SK-N-SH (cell line): ENCODE measurements around the gene ZNF30. TPM values are rescaled to one million over a fixed set of nuclear protein-coding genes. Genes with fewer than 3 reads are reported as not detected.
A peak's percentile ranks its signal among the peaks of the same experiment; 100 is the strongest.

ENCODE experiments used
- CTCF ChIA-PET: fragments of 300-600, 350-600 bp; formaldehyde crosslinking; extraction: SDS; loops from one replicate; lab custom pipeline; 2021; lab: Yijun Ruan, JAX
- POLR2A ChIA-PET: fragments of 350-600 bp; sonication (Branson Sonifier 250); formaldehyde crosslinking; extraction: SDS; loops from one replicate; lab custom pipeline; 2020; ENCODE audit warnings: antibody characterized with exemption, inconsistent platforms; lab: Yijun Ruan, JAX
- DNase-seq: peaks from one replicate; pipeline ENCODE4 v3.0.0; 2012
- H2AFZ ChIP-seq: fragments of 200-600 bp; sonication (generic); 2 replicates; pipeline ENCODE4 v1.8.1; 2016; ENCODE audit warnings: antibody characterized with exemption, mild to moderate bottlenecking, low read depth
- H3F3A ChIP-seq: fragments of 200-600 bp; sonication (generic); replicated peaks from 2 replicates; pipeline ENCODE3; 2016; ENCODE audit warnings: antibody characterized with exemption, mild to moderate bottlenecking; ENCODE audit not compliant: insufficient read depth
- H3K27ac ChIP-seq, 2 experiments: fragments of 200-500 bp in 1 of 2; fragments of 200-600 bp in 1 of 2; sonication (Bioruptor generic) in 1 of 2; sonication (generic), shearing (Covaris generic) in 1 of 2; 2 replicates each; pipeline versions ENCODE4 v1.5.1 to v1.6.1; 2014 to 2016; ENCODE audit warnings: low read depth in 2 of 2, inconsistent platforms in 1 of 2, low read length in 1 of 2, mild to moderate bottlenecking in 1 of 2, mixed read lengths in 1 of 2
- H3K27me3 ChIP-seq: fragments of 200-600 bp; sonication (generic), shearing (Covaris generic); 2 replicates; pipeline ENCODE4 v1.6.1; 2016; ENCODE audit warnings: mixed run types; ENCODE audit not compliant: insufficient read depth
- H3K36me3 ChIP-seq, 2 experiments: fragments of 200-500 bp in 1 of 2; fragments of 200-600 bp in 1 of 2; sonication (Bioruptor generic) in 1 of 2; sonication (generic) in 1 of 2; replicated peaks in 1 of 2; 2 replicates each; pipeline versions ENCODE3 to v1.5.1; 2014 to 2016; ENCODE audit warnings: low read length in 1 of 2, mild to moderate bottlenecking in 1 of 2; ENCODE audit not compliant: insufficient read depth in 2 of 2, control insufficient read depth in 1 of 2
- H3K4me1 ChIP-seq, 2 experiments: fragments of 200-500 bp in 1 of 2; fragments of 200-600 bp in 1 of 2; sonication (Bioruptor generic) in 1 of 2; sonication (generic), shearing (Covaris generic) in 1 of 2; 2 replicates each; pipeline versions ENCODE4 v1.5.1 to v1.6.1; 2014 to 2016; ENCODE audit warnings: low read depth in 1 of 2, low read length in 1 of 2, mixed run types in 1 of 2; ENCODE audit not compliant: insufficient read depth in 2 of 2, control insufficient read depth in 1 of 2
- H3K4me2 ChIP-seq: fragments of 200-600 bp; sonication (generic), shearing (Covaris generic); 2 replicates; pipeline ENCODE4 v1.6.1; 2017; ENCODE audit warnings: mixed run types
- H3K4me3 ChIP-seq, 2 experiments: fragments of 200-500 bp in 1 of 2; fragments of 200-600 bp in 1 of 2; sonication (Bioruptor generic) in 1 of 2; sonication (generic), shearing (Covaris generic) in 1 of 2; 2 replicates each; pipeline versions ENCODE4 v1.5.1 to v1.8.1; 2014 to 2016; ENCODE audit warnings: low read depth in 2 of 2, inconsistent platforms in 1 of 2, low read length in 1 of 2, mild to moderate bottlenecking in 1 of 2, mixed read lengths in 1 of 2, moderate library complexity in 1 of 2
- H3K79me2 ChIP-seq: fragments of 200-600 bp; sonication (generic); 2 replicates; pipeline ENCODE4 v1.8.1; 2017; ENCODE audit warnings: mild to moderate bottlenecking; ENCODE audit not compliant: insufficient read depth
- H3K9ac ChIP-seq: fragments of 200-600 bp; sonication (generic); 2 replicates; pipeline ENCODE4 v1.6.1; 2017; ENCODE audit warnings: mixed run types
- H3K9me2 ChIP-seq: fragments of 200-600 bp; sonication (generic); 2 replicates; pipeline ENCODE4 v1.6.1; 2017; ENCODE audit warnings: mixed run types
- H3K9me3 ChIP-seq: fragments of 200-600 bp; sonication (generic); 2 replicates; pipeline ENCODE4 v1.6.1; 2017; ENCODE audit warnings: mixed run types, mild to moderate bottlenecking, moderate library complexity
- H4K20me1 ChIP-seq: fragments of 200-600 bp; sonication (generic); 2 replicates; pipeline ENCODE4 v1.6.1; 2017; ENCODE audit warnings: mild to moderate bottlenecking, mixed run types; ENCODE audit not compliant: insufficient read depth
- CHD2 ChIP-seq: fragments of 150-350 bp; IDR thresholded peaks from 2 replicates; pipeline ENCODE4 v1.6.1; 2018; ENCODE audit warnings: low read length; ENCODE audit not compliant: partially characterized antibody
- EP300 ChIP-seq, 2 experiments: IDR thresholded peaks; 2 replicates each; pipeline versions ENCODE4 v1.4.0 to v1.6.1; 2012; ENCODE audit warnings: borderline replicate concordance in 1 of 2, low read depth in 1 of 2, low read length in 1 of 2
- EZH2phosphoT487 ChIP-seq: fragments of 200-600 bp; sonication (generic); IDR thresholded peaks from 2 replicates; pipeline ENCODE4 v1.6.1; 2017; ENCODE audit warnings: low read depth, mixed run types, mild to moderate bottlenecking, antibody characterized with exemption, moderate library complexity, borderline replicate concordance
- FOSL2 ChIP-seq: IDR thresholded peaks from 2 replicates; pipeline ENCODE4 v1.4.0; 2012; ENCODE audit warnings: low read depth, mild to moderate bottlenecking, moderate library complexity, borderline replicate concordance
- MXI1 ChIP-seq: IDR thresholded peaks from 2 replicates; pipeline ENCODE4 v1.6.1; 2012; ENCODE audit warnings: mild to moderate bottlenecking, low read depth, low read length, improper control_type of control experiment
- RFX5 ChIP-seq: IDR thresholded peaks from 2 replicates; pipeline ENCODE4 v1.6.1; 2012; ENCODE audit warnings: mild to moderate bottlenecking, improper control_type of control experiment, low read length
- RXRA ChIP-seq: IDR thresholded peaks from 2 replicates; pipeline ENCODE4 v1.4.0; 2012; ENCODE audit warnings: low read depth, mild to moderate bottlenecking, borderline replicate concordance
- WGBS: methylation state at CpG from one replicate; pipeline ENCODE4 v1.1.6; 2017; ENCODE audit warnings: low lambda C conversion rate; 5-methylcytosine and 5-hydroxymethylcytosine counted together
- polyA plus RNA-seq, 3 experiments: library from polyadenylated mRNA; depleted of rRNA; stranded (reverse); fragments of >200 nt; gene quantifications; 2 replicates each; pipeline ENCODE4 v1.2.3, GENCODE V29; 2012
- TF ChIP-seq, protein P1 (sequence below): IDR thresholded peaks from 2 replicates; pipeline ENCODE4; 2012
- TF ChIP-seq, protein P2 (sequence below): IDR thresholded peaks from 2 replicates; pipeline ENCODE4 v1.4.0; 2012; ENCODE audit warnings: low read depth, borderline replicate concordance
- TF ChIP-seq, protein P3 (sequence below): fragments of 150-350 bp; IDR thresholded peaks from 2 replicates; pipeline ENCODE4 v1.6.1; 2017; ENCODE audit warnings: antibody characterized with exemption, low read length, low read depth, borderline replicate concordance

ZNF30 gene
- polyA plus RNA-seq, 1 of the 3 experiments (the other 2 are of a cell fraction) = 1.7 TPM

DNA sequence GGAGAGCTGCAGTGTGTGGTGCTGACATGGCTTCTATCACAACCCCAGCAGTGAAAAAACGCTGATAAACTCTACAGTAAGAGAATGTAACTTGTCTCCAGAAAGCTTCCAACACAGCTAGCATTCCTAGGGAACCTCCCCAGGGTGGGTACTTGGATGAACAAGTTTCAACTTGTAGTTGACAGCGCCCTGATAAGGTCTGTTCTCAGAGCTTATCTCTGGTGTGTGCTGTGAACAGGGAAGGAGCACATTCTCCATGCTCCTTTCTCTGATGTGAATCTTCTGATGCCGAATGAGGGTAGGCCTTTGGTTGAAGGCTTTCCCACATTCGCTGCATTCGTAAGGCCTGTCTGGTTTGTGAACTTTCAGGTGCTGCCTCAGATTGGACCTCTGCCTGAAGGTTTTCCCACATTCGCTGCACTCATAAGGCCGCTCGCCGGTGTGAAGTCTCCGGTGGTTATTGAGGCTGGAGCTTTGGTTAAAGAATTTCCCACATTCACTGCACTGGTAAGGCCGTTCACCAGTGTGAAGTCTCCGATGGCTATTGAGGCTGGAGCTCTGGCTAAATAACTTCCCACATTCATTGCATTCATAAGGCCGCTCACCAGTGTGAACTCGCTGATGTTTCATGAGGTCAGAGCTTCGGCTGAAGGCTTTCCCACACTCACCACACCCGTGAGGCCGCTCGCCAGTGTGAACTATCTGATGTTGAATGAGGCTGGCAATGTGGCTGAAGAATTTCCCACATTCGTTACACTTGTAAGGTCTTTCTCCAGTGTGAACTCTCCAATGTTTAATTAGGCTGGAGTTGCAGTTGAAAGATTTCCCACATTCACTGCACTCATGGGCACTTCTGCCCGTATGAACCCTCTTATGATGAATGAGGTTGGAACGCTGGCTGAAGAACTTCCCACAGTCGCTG is 31.4 kb downstream of the ZNF30 start:
- 90% methylated on average over 22 of the region's 22 CpGs for WGBS
- Histone ChIP-seq H3K9me3 (peaks cover 14% of the 10 kb centered on the region; the same call in 1 of the 2 replicates), H3K9ac (no peak overlapping the region), H3F3A (no peaks in the 10 kb centered on the region), H3K4me2 (no peak overlapping the region), H2AFZ (no peak overlapping the region), H3K79me2 (peaks cover 19% of the 10 kb centered on the region; the same call in 1 of the 2 replicates), H3K9me2 (no peaks in the 10 kb centered on the region), H3K36me3 (peaks cover 43 to 57% of the 10 kb centered on the region in 2 experiments), H4K20me1 (no peaks in the 10 kb centered on the region), H3K27me3 (no peaks in the 10 kb centered on the region), H3K4me3 (peak overlapping the region in 1 of 2 experiments; percentile 37; a peak in 1 of 4 replicates), H3K4me1 (peaks cover 0 to 19% of the 10 kb centered on the region in 2 experiments; a peak in 2 of 4 replicates), H3K27ac (no peak overlapping the region)
- no peak for DNase-seq
- ChIA-PET CTCF (interaction anchor here (1.2 kb wide), 1 partner anchor 15 kb away, joined by 3 read pairs; no protein-coding TSS in a partner anchor), POLR2A (no interaction called here)
- TF ChIP-seq RFX5 (no peak), EP300 (IDR thresholded peaks at IDR 0.05; ENCODE audit: borderline replicate concordance in 1 of 2, low read depth in 1 of 2, low read length in 1 of 2) (no peak), MXI1 (no peak), EZH2phosphoT487 (no peak), FOSL2 (no peak), RXRA (no peak), CHD2 (no peak)
- TF ChIP-seq, protein P1, sequence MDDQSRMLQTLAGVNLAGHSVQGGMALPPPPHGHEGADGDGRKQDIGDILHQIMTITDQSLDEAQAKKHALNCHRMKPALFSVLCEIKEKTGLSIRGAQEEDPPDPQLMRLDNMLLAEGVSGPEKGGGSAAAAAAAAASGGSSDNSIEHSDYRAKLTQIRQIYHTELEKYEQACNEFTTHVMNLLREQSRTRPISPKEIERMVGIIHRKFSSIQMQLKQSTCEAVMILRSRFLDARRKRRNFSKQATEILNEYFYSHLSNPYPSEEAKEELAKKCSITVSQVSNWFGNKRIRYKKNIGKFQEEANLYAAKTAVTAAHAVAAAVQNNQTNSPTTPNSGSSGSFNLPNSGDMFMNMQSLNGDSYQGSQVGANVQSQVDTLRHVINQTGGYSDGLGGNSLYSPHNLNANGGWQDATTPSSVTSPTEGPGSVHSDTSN = no peak
- TF ChIP-seq, protein P2, sequence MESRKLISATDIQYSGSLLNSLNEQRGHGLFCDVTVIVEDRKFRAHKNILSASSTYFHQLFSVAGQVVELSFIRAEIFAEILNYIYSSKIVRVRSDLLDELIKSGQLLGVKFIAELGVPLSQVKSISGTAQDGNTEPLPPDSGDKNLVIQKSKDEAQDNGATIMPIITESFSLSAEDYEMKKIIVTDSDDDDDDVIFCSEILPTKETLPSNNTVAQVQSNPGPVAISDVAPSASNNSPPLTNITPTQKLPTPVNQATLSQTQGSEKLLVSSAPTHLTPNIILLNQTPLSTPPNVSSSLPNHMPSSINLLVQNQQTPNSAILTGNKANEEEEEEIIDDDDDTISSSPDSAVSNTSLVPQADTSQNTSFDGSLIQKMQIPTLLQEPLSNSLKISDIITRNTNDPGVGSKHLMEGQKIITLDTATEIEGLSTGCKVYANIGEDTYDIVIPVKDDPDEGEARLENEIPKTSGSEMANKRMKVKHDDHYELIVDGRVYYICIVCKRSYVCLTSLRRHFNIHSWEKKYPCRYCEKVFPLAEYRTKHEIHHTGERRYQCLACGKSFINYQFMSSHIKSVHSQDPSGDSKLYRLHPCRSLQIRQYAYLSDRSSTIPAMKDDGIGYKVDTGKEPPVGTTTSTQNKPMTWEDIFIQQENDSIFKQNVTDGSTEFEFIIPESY = no peak
- TF ChIP-seq, protein P3, sequence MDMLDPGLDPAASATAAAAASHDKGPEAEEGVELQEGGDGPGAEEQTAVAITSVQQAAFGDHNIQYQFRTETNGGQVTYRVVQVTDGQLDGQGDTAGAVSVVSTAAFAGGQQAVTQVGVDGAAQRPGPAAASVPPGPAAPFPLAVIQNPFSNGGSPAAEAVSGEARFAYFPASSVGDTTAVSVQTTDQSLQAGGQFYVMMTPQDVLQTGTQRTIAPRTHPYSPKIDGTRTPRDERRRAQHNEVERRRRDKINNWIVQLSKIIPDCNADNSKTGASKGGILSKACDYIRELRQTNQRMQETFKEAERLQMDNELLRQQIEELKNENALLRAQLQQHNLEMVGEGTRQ = no peak
